Effector CD8-positive, alpha-beta T cell (primary cell): ENCODE measurements around the gene PCNT.

Source experiments
- DNase-seq: peaks from one replicate; lab custom pipeline; 2025; lab: John Stamatoyannopoulos, UW

PCNT gene

GRCh38 chr21:46409641-46410406 lies 85.9 kb downstream of the PCNT start:
- DNase-seq = no peak

- DNase-seq = no peak
These were observed 86.6 kb downstream of the PCNT start for GRCh38 chr21:46410516-46410915.

GRCh38 chr21:46411236-46411635 lies 87.3 kb downstream of the PCNT start:
- DNase-seq = no peak

GRCh38 chr21:46411691-46412090 lies 87.7 kb downstream of the PCNT start:
- no peak for DNase-seq

- DNase-seq = no peak
These were observed 88.8 kb downstream of the PCNT start for GRCh38 chr21:46412521-46413364.

- DNase-seq = no peak
These were observed 89.4 kb downstream of the PCNT start for GRCh38 chr21:46413365-46413696.

- DNase-seq = no peak
These were observed 91.0 kb downstream of the PCNT start for GRCh38 chr21:46414965-46415275.

GRCh38 chr21:46416551-46416950 lies 92.6 kb downstream of the PCNT start:
- DNase-seq = no peak

- no peak for DNase-seq
These were observed 94.5 kb downstream of the PCNT start for GRCh38 chr21:46418265-46418946.

- DNase-seq = no peak
These were observed 96.6 kb downstream of the PCNT start for GRCh38 chr21:46420241-46421190.

- no peak for DNase-seq
These were observed 97.3 kb downstream of the PCNT start for GRCh38 chr21:46421191-46421750.

GRCh38 chr21:46421756-46422555 lies 98.0 kb downstream of the PCNT start:
- DNase-seq = no peak

GRCh38 chr21:46422636-46423241 lies 98.8 kb downstream of the PCNT start:
- no peak for DNase-seq

GRCh38 chr21:46423546-46424038 lies 99.6 kb downstream of the PCNT start:
- DNase-seq = no peak

GRCh38 chr21:46424039-46424591 lies 100.2 kb downstream of the PCNT start:
- DNase-seq = peak; percentile 37

- peak; percentile 29 for DNase-seq
These were observed 100.7 kb downstream of the PCNT start for GRCh38 chr21:46424621-46425020.

- DNase-seq = no peak
These were observed 101.1 kb downstream of the PCNT start for GRCh38 chr21:46425041-46425440.

GRCh38 chr21:46425571-46425970 lies 101.6 kb downstream of the PCNT start:
- DNase-seq = peak; percentile 68

GRCh38 chr21:46426313-46427046 lies 102.5 kb downstream of the PCNT start:
- DNase-seq = no peak
